22Rv1 (cell line): ENCODE data around the gene CRYAB.

Source experiments
- H3K27ac ChIP-seq: fragments of 450-650 bp; 2 replicates; pipeline ENCODE4 v1.5.1; 2017
- CTCF ChIP-seq: fragments of 450-650 bp; IDR thresholded peaks from 2 replicates; pipeline ENCODE4 v1.5.1; 2017; ENCODE audit warnings: mild to moderate bottlenecking
- ZFX ChIP-seq: fragments of 450-650 bp; IDR thresholded peaks from 2 replicates; pipeline ENCODE4 v1.6.1; 2017; ENCODE audit warnings: antibody characterized with exemption, borderline replicate concordance

The CRYAB gene

GRCh38 chr11:111932611-111932950, 21.0 kb upstream of the CRYAB start:
- H3K27ac ChIP-seq = no peak overlapping the region
- no peak for TF ChIP-seq CTCF
- TF ChIP-seq ZFX = no peak

GRCh38 chr11:111930472-111930871, 18.9 kb upstream of the CRYAB start:
- TF ChIP-seq CTCF = no peak
- no peak overlapping the region for H3K27ac ChIP-seq

- peak overlapping the region; percentile 80 for H3K27ac ChIP-seq
- TF ChIP-seq ZFX (no peak), CTCF (no peak)
Measured at GRCh38 chr11:111926505-111927391, 15.2 kb upstream of the CRYAB start.

GRCh38 chr11:111925953-111926352, 14.4 kb upstream of the CRYAB start:
- H3K27ac ChIP-seq = peak overlapping the region; percentile 80
- TF ChIP-seq CTCF (no peak), ZFX (no peak)

GRCh38 chr11:111923951-111924350, 12.4 kb upstream of the CRYAB start:
- TF ChIP-seq ZFX = no peak
- TF ChIP-seq CTCF = no peak
- H3K27ac ChIP-seq = peak overlapping the region; percentile 80

- H3K27ac ChIP-seq = peak overlapping the region; percentile 80
- no peak for TF ChIP-seq ZFX
- TF ChIP-seq CTCF = no peak
Measured at GRCh38 chr11:111923351-111923788, 11.8 kb upstream of the CRYAB start.

GRCh38 chr11:111922803-111923202, 11.2 kb upstream of the CRYAB start:
- H3K27ac ChIP-seq = peak overlapping the region; percentile 80
- no peak for TF ChIP-seq CTCF
- no peak for TF ChIP-seq ZFX
